Brain pericyte (primary cell): ENCODE results near the gene BRD7.
"Not testable (repeated sequence)": the region's sequence is repeated elsewhere in the genome, so short reads cannot be mapped to it uniquely, and the experiment has no call there.

Source experiments
- DNase-seq: peaks from one replicate; pipeline ENCODE4 v3.0.0-alpha.2; 2012; ENCODE audit warnings: low read depth, low spot score

BRD7 gene

GRCh38 chr16:50359626-50360025, 9.2 kb downstream of the BRD7 start:
- DNase-seq: no peak

DNA sequence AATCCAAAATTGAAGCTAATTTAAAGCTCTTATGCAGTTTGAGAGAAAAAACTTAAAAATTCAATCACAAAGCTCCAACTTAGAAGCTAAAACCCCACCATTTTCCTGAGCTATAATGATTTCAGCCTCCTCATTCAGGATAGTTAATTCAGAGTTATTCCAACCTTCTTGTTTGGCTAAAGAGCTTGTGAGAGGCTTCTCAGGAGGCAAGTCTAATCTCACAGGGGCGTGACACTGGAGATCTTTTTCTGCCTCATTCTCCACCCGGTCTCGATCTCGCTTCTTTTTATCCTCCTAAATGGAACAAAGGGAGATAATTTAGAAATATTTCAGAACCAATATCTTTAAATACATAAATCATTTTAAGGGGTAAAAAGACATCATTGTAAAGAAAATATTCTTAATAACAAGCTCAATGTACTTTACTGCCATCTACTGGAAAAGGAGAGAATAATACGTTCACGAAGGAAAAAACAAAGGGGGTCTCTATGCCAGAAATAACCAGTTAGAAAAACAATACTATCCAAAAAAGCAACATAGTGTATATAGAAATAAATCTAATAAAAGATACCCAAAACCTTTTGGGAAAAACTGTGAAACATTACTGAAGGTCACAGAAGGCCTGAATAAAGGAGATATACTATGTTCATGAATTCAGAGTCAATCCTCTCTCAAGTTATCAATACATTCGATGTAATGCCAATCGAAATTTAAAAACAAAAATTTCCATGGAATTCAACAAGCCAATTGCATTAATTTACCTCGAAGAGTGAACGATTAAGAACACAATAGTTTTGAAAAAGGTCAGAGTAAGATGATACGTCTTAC, 13.9 kb downstream of the BRD7 start:
- DNase-seq: no peak

DNA sequence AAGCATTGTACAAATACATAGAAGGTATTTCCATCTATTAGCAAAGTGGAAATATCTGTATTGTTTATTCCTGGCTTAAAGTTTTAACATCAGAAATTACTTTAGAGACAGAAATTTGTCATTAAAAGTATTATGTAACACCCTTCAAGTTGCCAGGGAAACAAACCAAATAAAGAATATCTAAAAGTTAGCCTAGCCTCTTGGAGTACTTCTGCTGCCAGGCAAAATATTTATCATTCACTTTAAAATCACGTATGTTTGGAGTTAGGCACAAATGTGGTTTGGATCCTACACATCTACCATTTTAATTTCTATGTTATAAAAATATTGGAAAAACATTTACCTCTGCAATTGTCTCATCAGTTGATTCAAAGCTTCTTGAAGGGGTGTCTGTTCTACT, 14.7 kb downstream of the BRD7 start:
- no peak for DNase-seq

DNA sequence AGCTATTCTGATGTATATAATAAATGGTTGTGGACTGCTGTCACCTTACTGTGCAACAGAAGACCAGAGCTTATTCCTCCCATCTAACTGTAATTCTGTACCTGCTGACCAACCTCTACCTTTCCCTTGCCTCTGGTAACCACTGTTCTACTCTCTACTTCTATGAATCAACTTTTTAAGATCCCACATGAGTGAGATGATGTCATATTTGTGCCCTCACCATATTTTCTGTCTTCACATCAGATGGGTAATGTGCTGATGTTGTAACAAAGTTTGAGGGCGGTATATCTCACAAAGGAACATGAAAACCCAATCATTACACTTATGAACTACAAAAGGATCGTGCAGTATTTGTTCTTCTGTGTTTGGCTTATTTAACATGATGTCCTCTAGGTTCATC, 16.8 kb downstream of the BRD7 start:
- no peak for DNase-seq

- DNase-seq: no peak
Measured at GRCh38 chr16:50351116-50351515, 17.7 kb downstream of the BRD7 start.

DNA sequence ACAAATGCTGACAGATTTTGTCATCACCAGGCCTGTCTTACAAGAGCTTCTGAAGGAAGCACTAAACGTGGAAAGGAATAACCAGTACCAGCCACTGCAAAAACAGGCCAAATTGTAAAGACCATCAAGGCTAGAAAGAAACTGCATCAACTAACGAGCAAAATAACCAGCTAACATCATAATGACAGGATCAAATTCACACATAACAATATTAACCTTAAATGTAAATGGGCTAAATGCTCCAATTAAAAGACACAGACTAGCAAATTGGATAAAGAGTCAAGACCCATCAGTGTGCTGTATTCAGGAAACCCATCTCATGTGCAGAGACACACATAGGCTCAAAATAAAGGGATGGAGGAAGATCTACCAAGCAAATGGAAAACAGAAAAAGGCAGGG, 23.6 kb downstream of the BRD7 start:
- not testable (repeated sequence) for DNase-seq

DNA sequence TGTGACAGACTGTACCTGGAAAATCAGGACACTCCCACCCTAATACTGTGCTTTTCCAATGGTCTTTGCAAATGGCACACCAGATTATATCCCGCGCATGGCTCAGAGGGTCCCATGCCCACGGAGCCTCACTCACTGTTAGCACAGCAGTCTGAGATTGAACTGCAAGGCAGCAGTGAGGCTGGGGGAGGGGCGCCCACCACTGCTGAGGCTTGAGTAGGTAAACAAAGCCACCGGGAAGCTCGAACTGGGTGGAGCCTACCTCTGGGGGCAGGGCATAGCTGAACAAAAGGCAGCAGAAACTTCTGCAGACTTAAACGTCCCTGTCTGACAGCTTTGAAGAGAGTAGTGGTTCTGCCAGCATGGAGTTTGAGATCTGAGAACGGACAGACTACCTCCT, 25.2 kb downstream of the BRD7 start:
- DNase-seq: not testable (repeated sequence)

GRCh38 chr16:50340578-50340977, 28.2 kb downstream of the BRD7 start:
- no peak for DNase-seq

DNA sequence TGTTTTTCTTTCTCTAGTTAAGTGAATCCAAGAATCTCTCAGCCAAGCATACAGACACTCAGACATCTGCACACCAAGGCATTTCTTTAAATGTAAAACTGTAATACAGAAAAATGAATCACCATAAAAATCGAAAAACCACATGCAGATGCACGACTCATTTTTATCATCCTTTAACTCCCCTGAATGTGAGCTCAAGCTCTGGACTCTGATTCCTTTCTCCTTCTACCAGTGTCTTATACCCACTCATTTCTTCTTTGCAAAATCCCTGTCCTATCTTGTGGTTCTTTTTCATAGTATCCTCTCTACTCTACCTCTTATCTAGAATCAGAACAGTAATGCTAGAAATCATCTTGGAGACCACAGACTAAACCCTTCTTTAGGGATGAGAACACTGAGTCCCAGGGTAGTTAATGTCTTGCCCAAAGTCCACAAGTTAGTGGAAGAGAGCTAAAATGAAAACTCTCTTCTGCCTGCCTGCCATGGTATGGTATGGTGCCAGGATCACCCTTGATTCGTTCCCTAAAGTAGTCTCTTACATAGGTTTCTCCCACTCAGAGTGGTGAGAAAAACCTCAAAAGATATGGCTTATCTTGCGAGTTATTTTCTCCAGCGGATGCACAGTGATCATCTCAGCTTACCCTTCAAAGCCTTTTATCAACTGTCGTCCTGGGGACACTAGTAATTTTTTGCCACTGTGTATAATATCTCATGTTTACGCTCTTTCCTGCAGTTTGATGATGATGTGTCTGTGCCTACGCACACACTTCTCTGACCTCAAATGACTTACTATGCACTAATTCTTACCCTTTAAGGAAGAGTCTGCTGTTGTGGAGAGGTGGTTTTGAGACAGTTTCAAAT, 30.2 kb downstream of the BRD7 start:
- DNase-seq: no peak

DNA sequence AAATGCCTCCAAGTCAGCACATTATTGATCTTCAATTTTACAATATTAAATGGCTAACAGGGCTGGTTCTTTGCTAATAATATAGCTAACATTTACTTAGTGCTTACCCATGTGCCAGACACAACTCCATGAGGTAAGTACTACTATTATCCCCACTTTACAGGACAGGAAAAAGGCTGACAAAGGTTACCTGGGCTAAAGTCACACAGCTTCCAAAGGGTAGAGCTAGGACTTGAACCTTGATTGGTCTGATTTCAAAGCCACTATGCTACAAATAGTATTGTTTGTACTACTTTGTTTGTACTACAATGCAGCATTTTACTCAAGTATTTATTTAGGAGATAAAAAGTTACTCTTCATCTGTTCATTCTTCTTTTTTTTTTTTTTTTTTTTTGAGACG, 31.9 kb downstream of the BRD7 start:
- no peak for DNase-seq

DNA sequence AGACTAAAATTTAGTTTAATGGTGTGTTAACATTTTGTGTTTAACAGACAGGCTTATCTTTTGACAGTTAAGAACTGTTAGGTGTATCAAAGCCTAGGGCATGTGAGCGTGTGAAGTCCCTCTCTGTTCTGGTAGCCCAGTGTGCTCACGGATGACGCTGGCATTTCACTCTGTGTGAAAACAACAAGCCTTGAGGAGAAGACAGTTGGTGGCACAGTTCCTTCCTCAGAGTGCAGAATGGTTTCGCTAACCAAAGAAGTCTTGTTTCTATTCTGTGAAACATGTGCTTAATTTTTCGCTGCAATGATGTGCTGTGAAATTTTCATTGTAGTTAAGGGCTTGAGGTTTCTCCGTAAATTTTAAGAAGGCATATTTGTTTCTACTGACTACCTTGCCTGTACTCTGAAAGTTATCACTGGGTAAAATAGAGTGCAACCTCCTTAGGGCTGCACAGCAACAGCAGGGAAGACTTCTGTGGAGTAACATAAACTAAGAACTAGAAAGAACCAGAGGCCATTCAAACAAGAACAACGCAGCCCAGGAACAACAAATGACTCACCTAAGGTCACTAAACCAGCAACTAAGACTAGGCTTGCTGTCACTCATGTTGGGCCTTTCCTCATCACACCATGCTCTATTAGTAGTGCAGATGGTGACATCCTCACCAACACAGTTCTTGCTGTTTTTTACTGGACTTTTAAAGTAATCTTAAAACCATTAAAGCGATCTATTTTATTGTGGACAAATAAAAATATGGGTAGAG, 33.4 kb downstream of the BRD7 start:
- no peak for DNase-seq

- no peak for DNase-seq
Measured at GRCh38 chr16:50334106-50334975, 34.4 kb downstream of the BRD7 start.

DNA sequence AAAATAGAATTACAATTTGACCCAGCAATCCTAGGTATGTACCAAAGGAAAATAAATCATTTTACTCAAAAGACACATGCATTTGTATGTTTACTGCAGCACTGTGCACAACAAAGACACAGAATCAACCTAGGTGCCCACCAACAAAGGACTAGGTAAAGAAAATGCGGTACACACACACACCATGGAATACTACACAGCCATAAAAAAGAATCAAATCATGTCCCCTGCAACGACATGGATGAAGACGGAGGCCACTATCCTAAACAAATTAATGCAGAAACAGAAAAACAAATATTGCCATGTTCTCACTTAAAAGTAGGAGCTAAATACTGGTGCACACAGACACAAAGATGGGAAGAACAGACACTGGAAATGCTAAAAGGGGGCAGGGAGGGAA, 36.2 kb downstream of the BRD7 start:
- no peak for DNase-seq

DNA sequence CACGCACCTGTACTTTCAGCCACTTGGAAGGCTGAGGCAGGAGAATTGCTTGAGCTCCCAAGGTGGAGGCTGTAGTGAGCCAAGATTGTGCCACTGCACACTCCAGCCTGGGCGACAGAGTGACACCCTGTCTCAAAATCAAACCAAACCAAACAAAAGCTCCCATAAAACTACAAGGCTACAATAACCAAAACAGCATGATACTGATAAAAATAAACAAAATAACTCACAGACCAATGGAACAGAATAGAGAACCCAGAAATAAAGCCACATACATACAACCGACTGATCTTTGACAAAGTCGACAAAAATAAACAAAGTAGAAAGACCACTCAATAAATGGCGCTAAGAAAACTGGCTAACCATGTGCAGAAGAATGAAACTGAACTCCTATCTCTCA, 37.2 kb downstream of the BRD7 start:
- DNase-seq: no peak

DNA sequence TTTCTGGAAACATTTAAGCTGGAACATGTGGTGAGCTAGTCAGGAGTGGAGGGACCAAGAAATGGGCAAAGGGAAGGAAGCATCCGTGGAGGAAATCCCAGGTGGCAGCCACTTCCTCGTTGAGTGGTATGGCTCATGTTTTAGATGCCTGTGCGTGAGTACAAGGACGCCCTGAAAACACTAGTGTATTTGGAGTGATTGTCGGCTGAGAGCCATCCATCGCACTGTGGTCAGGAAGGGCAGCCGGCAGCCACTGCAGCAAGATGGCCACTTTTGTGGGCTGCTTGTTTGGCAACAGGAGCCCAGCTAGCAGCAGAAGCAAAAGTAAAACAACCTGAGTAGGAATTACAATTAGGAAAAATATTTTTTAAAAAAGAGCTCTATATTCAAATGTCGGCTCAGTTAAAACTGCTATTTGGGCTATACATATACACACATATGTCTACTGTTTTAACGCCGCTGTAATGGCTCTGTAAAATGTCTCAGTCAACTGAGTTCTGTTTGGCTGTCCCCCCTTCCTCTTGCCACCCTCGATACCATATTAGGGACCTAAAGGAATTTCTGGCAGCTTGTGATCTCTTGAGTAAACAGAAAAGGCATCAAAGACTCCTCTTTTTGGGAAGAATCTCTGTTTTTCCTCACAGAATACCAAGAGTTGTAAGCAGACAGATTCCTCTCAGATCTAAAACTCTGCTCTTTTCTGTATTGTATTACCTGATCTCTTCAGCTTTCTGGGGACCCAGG, 39.2 kb downstream of the BRD7 start:
- no peak for DNase-seq

DNA sequence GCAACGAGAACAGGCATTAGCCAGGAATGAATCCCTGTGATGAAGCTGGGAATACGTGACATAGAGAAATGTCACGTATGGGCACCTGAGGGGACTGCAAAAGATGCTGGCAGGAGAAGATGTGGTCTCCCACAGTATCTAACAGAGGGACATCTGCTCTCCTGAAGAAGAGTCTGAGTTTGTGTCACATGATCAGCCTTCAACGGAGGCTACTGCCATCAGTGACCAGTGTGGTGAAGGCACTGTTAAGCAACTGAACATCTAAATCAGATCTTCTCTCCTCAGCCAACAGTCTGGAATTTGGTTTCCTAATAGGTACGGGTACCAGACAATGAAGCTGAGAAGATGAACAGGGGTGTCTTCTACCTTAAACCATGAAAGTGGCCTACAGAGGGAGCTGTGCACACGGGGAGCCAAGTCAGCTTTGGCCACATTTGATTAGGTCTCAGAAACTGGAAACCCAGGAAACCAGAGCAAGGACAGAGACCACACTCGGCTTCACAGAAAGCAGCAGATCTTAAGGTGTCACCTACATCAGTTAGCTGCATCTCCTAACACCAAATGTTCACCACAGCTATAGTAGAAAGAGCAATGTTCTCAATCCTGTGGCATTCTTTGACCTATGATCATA, 41.8 kb downstream of the BRD7 start:
- DNase-seq: no peak

- DNase-seq: no peak
Measured at GRCh38 chr16:50326264-50326663, 42.5 kb downstream of the BRD7 start.

DNA sequence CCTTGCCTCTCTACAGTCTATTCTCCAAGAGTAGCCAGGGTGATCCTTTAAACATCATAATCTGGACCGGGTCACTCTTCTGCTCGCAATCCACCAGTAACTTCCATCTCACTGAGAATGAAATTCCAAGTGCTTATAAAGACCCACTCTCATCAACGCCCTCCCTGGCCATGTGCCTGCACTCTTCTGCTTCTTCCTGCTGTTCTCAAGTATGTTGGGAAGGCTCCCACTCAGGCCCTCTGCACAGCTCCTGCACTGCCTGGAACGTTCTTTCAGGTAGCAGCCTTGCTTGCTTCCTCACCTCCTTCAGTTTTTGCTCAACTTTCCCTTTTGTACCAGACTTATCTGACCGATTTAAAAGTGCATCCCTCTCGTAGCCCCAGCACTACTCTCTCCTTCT, 44.4 kb downstream of the BRD7 start:
- no peak for DNase-seq

DNA sequence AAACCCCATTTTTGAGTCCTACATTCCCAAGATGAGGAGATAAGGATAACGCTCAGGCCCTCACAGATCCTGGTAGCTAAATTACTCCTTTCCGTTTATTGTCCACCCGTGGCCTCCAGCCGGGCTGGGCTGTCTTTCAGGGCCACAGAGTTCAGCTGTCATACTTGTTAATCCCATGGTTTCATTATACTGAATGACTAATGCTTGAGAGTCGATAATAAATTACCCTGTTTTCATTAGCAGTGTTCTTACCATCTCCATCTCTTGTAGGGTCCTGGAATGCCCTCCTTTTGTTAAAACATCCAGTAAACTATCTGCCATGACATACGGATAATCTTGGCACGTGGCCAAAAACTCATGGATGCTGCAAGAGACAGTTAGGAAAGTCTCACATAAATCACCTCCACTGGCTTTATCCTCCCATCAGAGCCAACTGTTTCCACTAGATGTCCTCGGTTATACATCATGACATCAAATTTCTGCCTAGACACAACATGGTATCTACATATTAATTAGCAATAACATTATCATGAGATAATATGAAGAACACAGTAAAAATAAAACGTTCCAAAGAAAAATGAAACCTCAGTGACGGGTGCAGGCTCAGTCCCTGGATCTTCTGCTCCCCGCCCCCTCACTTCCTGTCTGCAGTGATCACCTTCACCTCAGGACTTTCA, 45.3 kb downstream of the BRD7 start:
- no peak for DNase-seq
